ENCODE measurements around the gene PARD3.

The PARD3 gene

DNA sequence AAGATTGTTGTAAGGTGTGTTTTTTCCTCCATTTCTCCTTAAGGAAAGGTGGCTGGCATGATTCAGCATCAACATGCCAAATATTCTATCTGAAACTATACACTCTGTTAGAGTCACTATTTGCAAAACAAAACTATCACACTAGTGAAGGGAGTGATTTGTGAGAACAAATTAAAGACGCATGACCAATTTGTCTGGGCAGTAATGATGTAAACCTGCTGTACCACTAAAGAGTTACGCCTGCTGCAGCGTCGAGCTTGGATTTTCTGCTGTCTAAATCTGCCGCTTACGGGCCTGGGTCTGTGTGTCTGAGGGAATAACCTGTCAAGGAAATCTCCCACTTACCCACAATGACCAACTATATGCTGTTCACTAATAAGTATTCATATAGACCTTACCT, 648.3 kb downstream of the PARD3 start:
- no peak for DNase-seq

- DNase-seq: no peak
Observed at GRCh38 chr10:34166354-34166753, 648.7 kb downstream of the PARD3 start.

- DNase-seq: no peak
Observed at GRCh38 chr10:34164029-34164428, 651.1 kb downstream of the PARD3 start.

GRCh38 chr10:34163075-34163905, 651.8 kb downstream of the PARD3 start:
- no peak for DNase-seq

- no peak for DNase-seq
Observed at GRCh38 chr10:34161777-34162370, 653.2 kb downstream of the PARD3 start.

DNA sequence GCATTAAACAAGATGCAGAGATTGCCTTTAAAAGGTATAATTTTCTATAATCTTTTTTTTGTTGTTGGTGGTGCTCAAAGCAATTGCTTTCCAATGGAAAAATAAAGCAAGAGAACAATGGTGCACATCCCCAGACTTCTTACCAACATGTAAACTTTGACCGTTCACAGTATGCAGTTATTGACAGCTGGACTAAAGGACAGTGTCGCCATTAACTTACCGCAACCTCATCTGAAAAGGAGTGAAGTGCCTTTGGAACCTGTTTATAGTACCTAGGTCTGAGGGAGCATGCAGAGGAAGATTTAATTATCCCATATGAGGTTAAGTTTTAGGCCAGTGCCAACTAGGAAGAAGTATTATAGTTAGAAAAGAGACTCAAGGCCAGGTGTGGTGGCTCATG, 654.5 kb downstream of the PARD3 start:
- no peak for DNase-seq

DNA sequence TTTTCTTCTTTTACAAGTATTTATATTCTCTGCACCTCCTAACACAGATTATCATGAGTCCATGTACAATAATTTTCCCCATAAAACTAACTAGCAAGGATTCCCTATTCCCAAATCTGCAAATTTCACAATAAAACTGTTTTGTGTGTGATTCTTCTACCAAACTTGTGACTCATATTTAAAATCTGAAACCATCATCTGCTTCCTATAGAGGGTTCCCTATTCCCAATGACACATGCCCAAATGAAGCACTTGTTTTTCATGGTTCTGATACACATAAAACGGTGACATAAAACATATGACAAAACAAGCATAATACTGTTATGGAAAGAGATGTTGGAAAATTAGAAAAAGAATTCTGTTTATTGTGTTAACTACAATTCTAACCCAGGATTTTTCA, 657.6 kb downstream of the PARD3 start:
- DNase-seq: no peak

- no peak for DNase-seq
Observed at GRCh38 chr10:34156781-34157425, 658.2 kb downstream of the PARD3 start.

DNA sequence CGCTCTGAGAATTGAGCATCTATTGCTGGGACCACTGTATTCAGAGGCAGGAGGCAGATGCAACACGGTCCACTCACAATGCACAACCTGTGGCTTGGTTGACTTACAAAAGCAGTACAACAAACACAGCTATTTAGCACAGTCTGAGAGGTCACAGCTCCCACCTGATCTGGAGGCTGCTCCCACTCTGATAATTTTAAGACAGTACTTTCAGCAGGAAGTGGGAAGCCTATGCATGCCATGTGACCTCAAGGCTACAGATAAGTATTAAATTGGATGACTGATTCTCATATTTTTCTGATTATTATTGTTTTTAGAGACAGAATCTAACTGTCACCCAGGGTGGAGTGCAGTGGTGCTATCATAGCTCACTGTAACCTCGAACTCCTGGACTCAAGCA, 659.3 kb downstream of the PARD3 start:
- DNase-seq: no peak

GRCh38 chr10:34154383-34154900, 660.7 kb downstream of the PARD3 start:
- DNase-seq: no peak

- no peak for DNase-seq
Observed at GRCh38 chr10:34153663-34154382, 661.3 kb downstream of the PARD3 start.

DNA sequence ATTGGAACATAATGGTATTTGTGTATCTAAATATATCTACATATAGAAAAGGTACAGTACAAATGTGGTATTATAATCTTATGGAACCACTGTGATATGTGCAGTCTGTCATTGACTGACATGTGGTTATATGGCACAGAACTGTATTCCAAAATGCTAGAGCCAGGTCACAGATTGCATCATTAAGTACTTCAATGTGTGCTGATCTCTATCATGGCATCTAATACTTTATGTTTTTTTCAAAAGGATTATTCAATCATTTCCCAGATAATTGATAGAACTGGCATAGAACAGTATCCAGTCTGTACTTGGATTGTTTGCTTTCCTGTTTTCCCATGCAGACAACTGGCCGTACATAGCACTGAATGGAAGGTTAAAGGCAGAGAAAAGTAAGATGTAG, 662.7 kb downstream of the PARD3 start:
- no peak for DNase-seq

- no peak for DNase-seq
Observed at GRCh38 chr10:34151931-34152330, 663.2 kb downstream of the PARD3 start.

DNA sequence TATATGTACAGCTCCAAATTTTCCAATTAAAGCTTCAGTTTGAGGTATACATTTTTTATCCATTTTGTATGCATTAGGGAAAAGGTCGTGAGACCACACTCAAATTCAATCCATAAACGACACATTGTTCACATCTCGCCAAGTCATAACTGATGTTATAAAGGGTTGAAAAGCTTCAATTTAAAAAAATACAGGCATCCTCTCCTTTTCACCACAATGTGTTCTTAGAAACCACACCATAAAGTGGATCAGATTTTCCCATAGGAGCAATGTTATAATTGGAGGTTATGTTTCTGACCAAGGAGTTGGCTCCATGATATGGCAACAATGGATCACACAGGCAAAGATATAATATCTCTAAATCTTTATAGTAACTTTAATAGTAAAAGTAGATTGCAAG, 663.6 kb downstream of the PARD3 start:
- no peak for DNase-seq

DNA sequence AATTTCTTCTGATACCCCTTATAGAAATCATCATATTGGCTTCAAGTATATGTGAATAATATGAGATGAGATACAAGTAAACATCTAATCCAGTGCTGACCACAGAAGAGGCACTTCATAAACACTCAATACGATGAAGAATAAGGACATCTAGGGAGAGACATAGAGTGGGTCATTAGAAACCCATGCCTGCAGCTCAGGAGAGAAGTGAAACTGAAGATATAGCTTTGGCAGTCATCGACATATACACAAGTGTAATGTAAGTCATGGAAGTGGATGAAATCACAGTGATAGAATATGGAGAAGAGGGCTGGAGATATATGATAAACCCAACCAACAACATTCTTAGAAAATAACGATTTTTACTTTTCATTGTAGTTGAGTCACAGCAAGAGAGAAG, 665.0 kb downstream of the PARD3 start:
- no peak for DNase-seq

- DNase-seq: no peak
Observed at GRCh38 chr10:34148305-34148657, 666.8 kb downstream of the PARD3 start.

DNA sequence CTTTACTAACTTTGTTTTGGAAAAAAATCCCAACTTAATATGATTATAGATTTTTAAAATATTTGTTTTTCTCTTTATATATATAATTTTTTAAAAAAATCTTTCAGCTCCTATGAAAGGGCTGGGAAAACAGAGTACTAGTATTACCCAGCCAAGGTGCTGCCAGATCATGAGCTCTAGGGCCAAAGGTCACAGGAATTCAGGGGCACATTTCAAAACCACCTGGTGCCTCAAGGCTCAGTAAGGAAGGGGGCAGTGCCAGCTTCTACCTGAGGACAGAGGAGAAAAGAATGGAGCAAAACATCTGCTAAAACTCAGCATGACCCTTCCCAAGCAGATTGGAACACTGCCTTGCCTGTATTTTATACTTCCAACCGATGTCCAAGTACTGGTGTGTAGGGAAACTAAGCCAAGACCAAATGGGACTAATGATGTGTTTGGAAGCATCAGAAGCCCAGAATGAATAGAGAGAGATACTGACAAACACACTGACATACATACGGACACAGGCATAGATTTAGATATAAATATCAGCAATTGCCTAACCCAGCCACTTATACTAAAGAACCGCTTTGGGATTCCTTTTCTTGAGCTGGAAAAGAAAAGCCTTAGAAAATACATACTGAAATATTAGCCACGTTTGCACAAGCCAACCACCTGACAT, 667.3 kb downstream of the PARD3 start:
- DNase-seq: no peak

DNA sequence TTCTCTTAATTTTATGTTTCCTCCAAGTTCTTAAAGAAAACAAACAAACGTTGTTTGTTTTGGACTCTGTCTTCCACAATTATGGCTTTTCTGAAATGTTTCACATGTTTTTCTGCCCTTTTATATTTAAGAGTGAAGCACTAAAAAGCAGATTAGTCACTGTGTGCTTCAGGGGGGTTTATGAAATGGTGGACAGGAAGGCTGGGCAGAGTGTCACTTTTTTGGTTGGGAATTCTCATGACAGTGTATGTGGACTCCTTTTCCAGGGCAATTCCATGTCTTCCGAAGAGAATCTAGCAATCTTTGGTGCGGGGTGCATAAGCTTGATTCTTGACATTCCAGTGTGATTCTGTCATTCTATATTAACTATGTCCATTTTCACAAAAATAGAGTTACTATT, 669.4 kb downstream of the PARD3 start:
- DNase-seq: no peak

GRCh38 chr10:34143466-34143865, 671.6 kb downstream of the PARD3 start:
- no peak for DNase-seq

DNA sequence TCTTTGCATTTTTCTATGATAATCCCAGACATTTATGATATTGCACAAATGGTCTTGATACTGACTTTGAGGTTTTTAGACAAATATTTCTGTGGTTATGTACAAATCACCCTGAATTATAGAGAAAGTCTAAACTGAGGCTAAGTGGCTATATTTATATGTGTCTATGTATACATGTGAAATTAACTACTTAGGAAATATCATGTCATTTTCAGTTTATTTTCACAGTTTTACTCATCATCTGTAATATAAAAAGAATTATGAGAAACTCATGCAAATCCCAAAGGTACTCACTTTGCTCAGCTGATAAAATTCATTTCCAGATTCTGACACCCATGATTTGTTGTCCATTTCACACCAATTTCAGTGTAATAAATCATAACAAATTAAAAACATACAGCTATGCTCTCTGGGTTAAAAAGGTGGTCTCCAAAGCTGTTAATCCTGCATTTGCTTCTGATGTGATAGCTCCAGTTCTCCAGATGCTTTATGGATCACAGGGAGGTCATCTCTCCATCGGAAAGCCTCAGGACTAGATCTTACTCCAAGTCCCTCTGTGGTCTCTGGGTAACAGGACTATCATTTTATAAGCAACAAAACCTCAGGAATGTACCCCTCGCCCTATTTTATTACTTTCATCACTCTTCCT, 673.9 kb downstream of the PARD3 start:
- DNase-seq: no peak

DNA sequence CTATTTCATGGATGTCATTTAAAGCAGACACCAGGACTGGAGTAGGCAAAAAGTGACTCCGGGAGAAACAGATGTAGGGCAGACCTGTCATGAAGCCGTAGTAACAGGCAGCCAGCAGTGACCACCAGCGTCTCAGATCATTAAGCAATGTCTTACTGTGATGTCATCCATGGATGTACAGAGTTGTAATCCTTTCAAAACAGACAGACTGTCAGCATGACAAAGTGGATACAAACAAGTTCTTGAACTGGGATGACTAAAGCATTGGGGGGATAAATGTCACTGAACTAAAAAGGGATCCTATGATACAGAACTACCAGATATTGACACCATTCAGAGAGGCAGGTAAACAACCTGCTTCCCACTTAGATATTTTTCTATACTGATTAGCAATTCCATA, 675.5 kb downstream of the PARD3 start:
- peak; percentile 67 for DNase-seq

DNA sequence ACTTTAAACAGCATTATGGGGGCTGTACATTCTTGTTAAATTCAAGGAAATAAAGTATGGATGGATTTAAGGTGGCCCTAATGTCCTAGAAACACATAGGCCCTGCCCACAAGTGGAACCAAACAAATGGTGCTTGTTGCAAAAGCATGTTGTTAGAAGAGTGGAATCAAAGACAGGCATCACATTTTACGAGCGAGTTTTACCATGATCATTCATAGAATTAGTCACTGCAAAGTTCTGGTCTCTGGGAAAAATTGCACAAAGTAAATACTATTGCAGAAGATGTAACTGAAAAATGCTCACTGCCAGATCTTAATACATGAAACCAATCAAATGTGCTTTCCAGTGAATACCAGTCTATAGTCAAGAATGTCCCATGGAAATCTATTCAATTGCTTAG, 677.1 kb downstream of the PARD3 start:
- DNase-seq: no peak
